Immature natural killer cell (primary cell): ENCODE data around the gene NEMP1. TPM values are rescaled to one million over a fixed set of nuclear protein-coding genes. Genes with fewer than 3 reads are reported as not detected.

Experiments used
- DNase-seq, 3 donors: peaks; one replicate each; pipeline ENCODE4 v3.0.0; 2022; ENCODE audit warnings: mixed read lengths in 1 of 3
- H3K27ac Mint-ChIP-seq, 6 donors: one replicate each; pipeline ENCODE4 v1.8.0; 2020; ENCODE audit warnings: mixed read lengths in 6 of 6, mild to moderate bottlenecking in 5 of 6, inconsistent platforms in 4 of 6, moderate library complexity in 3 of 6
- H3K27me3 Mint-ChIP-seq, 3 donors: one replicate each; pipeline ENCODE4 v1.8.0; 2020 to 2021; ENCODE audit warnings: low read depth in 3 of 3, mild to moderate bottlenecking in 3 of 3, mixed read lengths in 3 of 3, moderate library complexity in 3 of 3, inconsistent platforms in 1 of 3
- H3K36me3 Mint-ChIP-seq, 3 donors: one replicate each; pipeline ENCODE4 v1.8.0; 2020; ENCODE audit warnings: mixed read lengths in 3 of 3, inconsistent platforms in 2 of 3, mild to moderate bottlenecking in 2 of 3
- H3K4me1 Mint-ChIP-seq, 2 donors: one replicate each; pipeline ENCODE4 v1.8.0; 2020; ENCODE audit warnings: inconsistent platforms in 2 of 2, mild to moderate bottlenecking in 2 of 2, mixed read lengths in 2 of 2, moderate library complexity in 1 of 2
- H3K4me3 Mint-ChIP-seq, 5 donors: one replicate each; pipeline ENCODE4 v1.8.0; 2020; ENCODE audit warnings: mild to moderate bottlenecking in 5 of 5, mixed read lengths in 5 of 5, inconsistent platforms in 3 of 5, moderate library complexity in 3 of 5
- H3K9me3 Mint-ChIP-seq, 6 donors: one replicate each; pipeline ENCODE4 v1.8.0; 2020; ENCODE audit warnings: mild to moderate bottlenecking in 6 of 6, mixed read lengths in 6 of 6, inconsistent platforms in 4 of 6, moderate library complexity in 3 of 6
- polyA plus RNA-seq, 3 donors: library from polyadenylated mRNA; unstranded; fragments of 300-500 nt; fragmentation: Illumina TruSeq; gene quantifications; one replicate each; pipeline ENCODE4 v1.2.3, GENCODE V29; 2021

Gene NEMP1
- polyA plus RNA-seq, 3 donors from 2014 or later, result 1.6 to 4.1 (median 2.6) TPM

DNA sequence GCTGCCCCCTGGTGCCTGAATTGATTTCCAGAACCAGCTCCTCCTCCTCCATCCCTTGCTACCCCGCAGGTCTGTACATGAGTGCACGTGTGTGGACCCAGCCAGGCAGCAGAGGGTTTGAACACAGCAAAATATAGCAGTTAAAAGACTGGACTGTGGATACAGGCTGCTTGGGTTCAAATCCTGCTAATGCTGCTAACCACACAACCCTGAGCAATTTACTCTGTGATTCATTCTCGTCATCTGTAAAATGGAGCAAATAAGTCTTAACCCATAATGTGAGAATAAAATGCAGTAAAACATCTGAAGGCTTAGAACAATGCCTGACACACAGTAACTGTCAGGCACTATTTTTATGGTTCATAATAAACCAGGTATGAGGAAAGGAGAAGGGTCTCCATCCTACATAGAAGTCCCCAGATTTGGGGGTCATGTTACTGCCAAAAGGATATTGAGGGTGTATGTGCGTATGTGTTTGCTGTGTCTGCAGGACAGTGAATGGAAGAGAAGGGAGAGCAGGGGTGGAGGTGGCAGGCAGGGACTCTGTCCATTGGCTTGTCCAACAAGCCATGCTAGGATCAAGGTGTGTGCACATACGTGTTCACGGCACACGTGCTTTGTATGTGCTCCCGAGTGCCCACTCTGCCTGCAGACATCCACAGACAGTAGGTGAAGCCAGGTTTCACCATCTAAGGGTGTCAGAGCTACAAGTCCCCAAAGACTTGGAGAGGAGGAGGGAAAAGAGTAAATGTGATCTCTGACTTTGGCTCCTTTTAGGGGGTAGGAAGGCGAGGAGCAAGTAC, 34.1 kb upstream of the NEMP1 start:
- peak overlapping the region; percentile 91 to 99 (median 98) for H3K27ac Mint-ChIP-seq
- peaks cover 42 to 44% of the 10 kb centered on the region in 2 donors for H3K4me1 Mint-ChIP-seq
- peaks cover 0 to 4% (median 0%) of the 10 kb centered on the region in 6 donors for H3K9me3 Mint-ChIP-seq
- DNase-seq, result no peak
- H3K27me3 Mint-ChIP-seq, result peaks cover 16 to 23% (median 22%) of the 10 kb centered on the region in 3 donors
- peak overlapping the region; percentile 92 to 100 (median 96) for H3K4me3 Mint-ChIP-seq
- H3K36me3 Mint-ChIP-seq, result peaks cover 2 to 6% (median 3%) of the 10 kb centered on the region in 3 donors

- Mint-ChIP-seq H3K4me3 (peak within 1 kb of the TSS; percentile 92 to 100 (median 96)), H3K27me3 (peaks cover 16 to 23% (median 19%) of the 10 kb centered on the region in 3 donors), H3K27ac (peak within 1 kb of the TSS; percentile 91 to 99 (median 98)), H3K9me3 (peaks cover 0 to 4% (median 0%) of the 10 kb centered on the region in 6 donors), H3K36me3 (peaks cover 7 to 16% (median 14%) of the 10 kb centered on the region in 3 donors), H3K4me1 (peaks cover 52 to 56% of the 10 kb centered on the region in 2 donors)
- DNase-seq, result peak; percentile 84 to 89 (median 86)
These were observed 32.6 kb upstream of the NEMP1 start, which contains the start of gene STAT6 for GRCh38 chr12:57111031-57111734. Gene STAT6 (minus strand): TSS chr12:57111362. CDS start chr12:57108278, 3,084 bp downstream.

DNA sequence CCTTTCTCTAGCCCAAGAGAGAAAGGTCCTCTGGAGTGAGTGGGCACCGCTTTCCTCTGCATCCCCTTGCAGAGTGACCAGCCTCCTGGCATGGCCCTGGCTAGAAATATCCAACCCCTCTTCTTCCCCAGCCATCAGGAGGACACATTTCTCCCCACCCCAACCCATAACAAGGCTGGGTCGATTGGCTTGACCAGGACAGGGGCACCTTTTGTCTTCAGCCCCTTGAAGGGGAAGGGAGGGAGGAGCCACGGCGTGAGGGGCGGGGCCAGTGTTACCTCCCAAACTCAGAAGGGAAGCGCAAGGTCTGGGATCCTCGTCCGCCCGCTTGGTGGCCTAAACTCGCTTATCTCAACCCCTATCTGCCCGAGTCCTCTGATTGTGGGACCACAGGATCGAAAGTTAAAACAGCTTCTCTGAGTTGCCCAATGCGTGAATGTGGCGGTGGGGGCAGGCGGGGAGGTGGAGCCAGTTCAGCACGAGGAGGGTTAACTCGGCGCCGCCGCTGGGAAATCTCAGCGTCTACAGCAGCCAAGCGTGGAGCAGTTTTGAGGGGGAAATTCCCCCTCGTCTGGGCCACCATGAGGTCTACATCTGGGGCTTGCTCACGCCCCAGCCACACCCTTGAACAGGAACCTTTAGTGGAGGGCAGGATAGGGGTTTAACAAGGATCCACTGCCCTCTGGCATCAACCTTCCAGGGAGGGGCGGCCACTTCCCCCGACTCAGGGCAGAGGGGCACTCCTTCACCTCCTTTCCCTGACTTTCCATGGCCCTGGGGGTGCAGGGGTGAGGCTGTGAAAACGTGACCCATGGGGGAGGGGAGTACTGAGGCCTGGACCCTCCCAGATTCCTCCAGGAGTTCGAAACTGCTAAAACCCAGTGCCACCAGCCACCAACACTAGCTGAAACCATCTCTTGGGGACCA, 31.8 kb upstream of the NEMP1 start:
- peak overlapping the region; percentile 91 to 99 (median 98) for H3K27ac Mint-ChIP-seq

GRCh38 chr12:57109207-57110103, 30.9 kb upstream of the NEMP1 start:
- H3K4me3 Mint-ChIP-seq, result peak overlapping the region; percentile 92 to 100 (median 96)
- peak overlapping the region; percentile 91 to 99 (median 98) for H3K27ac Mint-ChIP-seq
- DNase-seq, result no peak
- H3K4me1 Mint-ChIP-seq, result peaks cover 56 to 61% of the 10 kb centered on the region in 2 donors
- H3K36me3 Mint-ChIP-seq, result peaks cover 7 to 21% (median 15%) of the 10 kb centered on the region in 3 donors
- peaks cover 0 to 4% (median 0%) of the 10 kb centered on the region in 6 donors for H3K9me3 Mint-ChIP-seq
- H3K27me3 Mint-ChIP-seq, result peaks cover 14 to 23% (median 17%) of the 10 kb centered on the region in 3 donors

More for the DNA sequence above, 31.8 kb upstream of the NEMP1 start:
- peaks cover 7 to 17% (median 15%) of the 10 kb centered on the region in 3 donors for H3K36me3 Mint-ChIP-seq
- H3K4me3 Mint-ChIP-seq, result peak overlapping the region; percentile 92 to 100 (median 96)
- H3K9me3 Mint-ChIP-seq, result peaks cover 0 to 4% (median 0%) of the 10 kb centered on the region in 6 donors
- peaks cover 52 to 56% of the 10 kb centered on the region in 2 donors for H3K4me1 Mint-ChIP-seq
- peaks cover 14 to 23% (median 17%) of the 10 kb centered on the region in 3 donors for H3K27me3 Mint-ChIP-seq
- peak; percentile 49 to 57 (median 51) for DNase-seq

- Mint-ChIP-seq H3K9me3 (peaks cover 0 to 4% (median 0%) of the 10 kb centered on the region in 6 donors), H3K4me3 (peak overlapping the region in 3 of 5 donors; percentile 27 to 61 (median 47)), H3K36me3 (peaks cover 7 to 27% (median 15%) of the 10 kb centered on the region in 3 donors), H3K27me3 (peaks cover 14 to 24% (median 19%) of the 10 kb centered on the region in 3 donors), H3K27ac (peak overlapping the region; percentile 9 to 71 (median 46)), H3K4me1 (peaks cover 70 to 73% of the 10 kb centered on the region in 2 donors)
- no peak for DNase-seq
These were observed 29.0 kb upstream of the NEMP1 start for GRCh38 chr12:57107456-57108155.

DNA sequence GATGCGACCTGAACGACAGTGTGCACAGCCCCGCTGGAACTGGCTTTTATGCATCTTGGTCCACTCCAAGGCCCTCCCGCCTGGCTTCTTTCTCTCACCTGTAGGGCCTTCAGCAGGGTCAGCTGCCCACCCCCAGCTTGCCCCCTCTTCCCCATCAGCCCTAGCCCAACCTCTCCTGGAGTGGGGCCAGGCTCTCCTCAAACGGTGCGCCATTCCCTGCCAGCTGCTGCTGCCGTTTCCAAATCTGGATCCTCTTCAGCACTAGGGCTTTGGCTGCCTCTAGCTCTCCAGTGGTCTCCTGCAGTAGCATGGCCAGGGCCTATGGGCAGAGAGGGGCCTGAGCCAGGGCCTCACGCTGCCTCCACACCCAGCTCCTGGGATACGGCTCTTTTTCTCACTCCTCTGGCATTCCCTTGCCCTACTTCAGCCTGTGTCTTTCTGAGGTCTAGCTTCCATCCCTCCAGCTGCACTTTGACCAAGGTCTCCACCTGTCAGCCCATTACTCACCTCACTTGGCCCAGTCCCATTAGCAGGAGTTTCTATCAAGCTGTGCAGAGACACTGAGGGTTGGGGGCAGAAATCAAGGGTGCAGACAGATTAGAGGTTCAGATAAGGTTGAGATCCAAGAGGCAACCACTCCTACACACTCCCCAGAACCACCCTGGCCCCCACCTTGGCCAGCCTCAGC, 27.6 kb upstream of the NEMP1 start:
- Mint-ChIP-seq H3K36me3 (peaks cover 7 to 27% (median 15%) of the 10 kb centered on the region in 3 donors), H3K27ac (peak overlapping the region in 3 of 6 donors; percentile 51 to 85 (median 71)), H3K9me3 (no peaks in the 10 kb centered on the region), H3K4me1 (peaks cover 68 to 71% of the 10 kb centered on the region in 2 donors), H3K27me3 (peaks cover 3 to 14% (median 12%) of the 10 kb centered on the region in 3 donors), H3K4me3 (no peak overlapping the region)
- DNase-seq, result no peak

DNA sequence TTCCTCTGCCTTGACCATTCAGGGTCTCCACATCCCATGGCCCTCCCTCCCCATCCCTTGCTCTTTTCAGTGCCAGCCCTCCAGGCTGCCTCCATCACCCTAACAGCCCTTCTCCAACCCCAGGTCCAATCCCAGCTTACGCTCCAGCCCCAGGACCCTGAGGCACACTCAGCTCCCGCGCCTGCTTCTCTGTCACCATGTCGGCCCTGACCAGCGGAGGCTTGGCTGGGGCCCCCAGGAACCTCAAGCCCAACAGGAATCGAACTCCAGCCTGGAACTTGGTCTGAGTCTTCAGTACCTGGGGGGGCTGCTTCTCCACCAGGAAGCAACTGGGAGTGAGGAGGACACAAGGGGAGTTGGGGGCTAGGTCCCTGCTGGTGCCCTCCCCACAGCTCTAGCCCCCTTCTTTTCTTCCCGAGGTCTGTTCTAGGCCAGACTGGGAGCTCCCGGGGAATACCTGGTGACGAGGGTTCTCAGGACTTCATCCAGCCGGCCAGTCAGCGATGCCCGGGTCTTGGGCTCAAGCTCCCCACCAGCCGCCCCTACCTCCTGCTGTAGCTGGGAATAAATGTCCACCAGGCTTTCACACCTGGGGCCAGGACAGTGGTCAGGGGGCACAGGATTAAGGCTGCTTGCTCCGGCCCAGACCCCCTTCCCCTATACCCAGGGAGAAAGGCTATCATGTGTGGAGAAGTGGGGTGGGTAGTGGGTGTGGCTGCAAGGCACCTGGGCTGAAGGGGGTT, 26.6 kb upstream of the NEMP1 start:
- peak overlapping the region in 4 of 6 donors; percentile 60 to 91 (median 72) for H3K27ac Mint-ChIP-seq
- no peak for DNase-seq
- no peaks in the 10 kb centered on the region for H3K9me3 Mint-ChIP-seq
- peaks cover 0 to 9% (median 4%) of the 10 kb centered on the region in 3 donors for H3K27me3 Mint-ChIP-seq
- H3K36me3 Mint-ChIP-seq, result peaks cover 7 to 27% (median 16%) of the 10 kb centered on the region in 3 donors
- peaks cover 65 to 72% of the 10 kb centered on the region in 2 donors for H3K4me1 Mint-ChIP-seq
- H3K4me3 Mint-ChIP-seq, result no peak overlapping the region

DNA sequence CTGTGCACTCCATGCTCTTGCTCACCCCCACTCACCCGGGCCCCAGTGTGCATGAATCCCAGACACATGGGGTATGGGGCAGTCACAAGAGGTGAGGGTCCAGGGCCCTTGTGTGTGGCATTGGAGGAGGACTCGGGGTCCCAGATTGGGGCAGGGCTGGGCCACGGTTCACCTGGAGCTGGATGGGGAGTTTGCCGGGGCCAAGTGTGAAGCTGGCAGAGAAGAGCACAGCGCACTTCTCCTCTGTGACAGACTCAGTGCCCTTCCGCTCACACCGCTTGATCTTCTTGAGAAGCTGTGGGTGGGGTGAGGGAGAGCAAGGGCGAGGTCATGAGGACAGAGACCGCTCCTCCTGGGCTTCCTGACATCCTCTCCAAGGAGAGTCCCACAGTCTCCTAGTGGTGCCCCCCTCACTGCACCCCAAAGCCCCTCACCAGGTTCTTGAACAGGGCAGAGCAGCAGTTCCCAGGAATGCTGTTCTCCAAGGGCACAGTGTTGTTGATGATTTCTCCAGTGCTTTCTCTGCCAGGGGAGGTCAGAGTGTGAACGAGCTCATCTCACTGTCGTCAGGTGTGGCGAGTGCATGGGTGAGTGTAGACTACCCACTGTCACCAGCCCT, 25.8 kb upstream of the NEMP1 start:
- H3K4me3 Mint-ChIP-seq, result peak overlapping the region in 2 of 5 donors; percentile 4 to 24
- H3K27me3 Mint-ChIP-seq, result peaks cover 0 to 9% (median 3%) of the 10 kb centered on the region in 3 donors
- no peaks in the 10 kb centered on the region for H3K9me3 Mint-ChIP-seq
- H3K36me3 Mint-ChIP-seq, result peaks cover 9 to 32% (median 23%) of the 10 kb centered on the region in 3 donors
- no peak for DNase-seq
- peak overlapping the region; percentile 64 to 95 (median 80) for H3K27ac Mint-ChIP-seq
- peaks cover 62 to 65% of the 10 kb centered on the region in 2 donors for H3K4me1 Mint-ChIP-seq

DNA sequence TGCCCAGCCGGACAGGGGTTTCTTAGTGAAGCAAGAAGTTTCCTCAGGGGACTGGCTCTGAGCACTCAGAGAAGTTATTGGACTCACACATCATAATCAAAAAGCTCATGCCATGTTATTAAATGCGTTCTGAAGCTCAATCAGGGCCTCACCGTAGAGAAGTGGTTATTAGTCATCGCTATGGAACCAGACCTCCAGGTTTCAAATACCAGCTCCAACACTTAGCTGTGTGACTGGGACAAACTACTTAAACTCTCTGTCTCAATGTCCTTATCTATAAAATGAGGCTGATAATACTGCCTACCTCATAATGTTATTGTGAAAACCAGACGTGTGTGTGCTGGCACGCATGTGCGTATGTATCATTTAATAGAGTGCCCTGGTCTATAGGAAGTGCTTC, 25.3 kb upstream of the NEMP1 start:
- H3K4me1 Mint-ChIP-seq, result peaks cover 59 to 60% of the 10 kb centered on the region in 2 donors
- peaks cover 13 to 37% (median 24%) of the 10 kb centered on the region in 3 donors for H3K36me3 Mint-ChIP-seq
- peak overlapping the region in 3 of 5 donors; percentile 4 to 55 (median 24) for H3K4me3 Mint-ChIP-seq

More for the DNA sequence above, 25.3 kb upstream of the NEMP1 start:
- peak overlapping the region; percentile 59 to 95 (median 80) for H3K27ac Mint-ChIP-seq
- DNase-seq, result no peak
- peaks cover 0 to 8% (median 3%) of the 10 kb centered on the region in 3 donors for H3K27me3 Mint-ChIP-seq
- H3K9me3 Mint-ChIP-seq, result no peaks in the 10 kb centered on the region
